Stimulated activated CD4-positive, alpha-beta T cell treated with anti-CD3 and anti-CD28 coated beads, Interleukin-2, amount 100 ng/mL, for 24 hours (primary cell): ENCODE results near the gene VPS25.
"Not testable (repeated sequence)": the region's sequence is repeated elsewhere in the genome, so short reads cannot be mapped to it uniquely, and the experiment has no call there.

Experiments used
- DNase-seq, 2 donors: peaks; one replicate each; pipeline ENCODE4 v3.0.0-alpha.2; 2020

VPS25 gene

GRCh38 chr17:42769964-42770363, 3.3 kb upstream of the VPS25 start:
- not testable (repeated sequence) for DNase-seq

- DNase-seq, result no peak
Observed at GRCh38 chr17:42772945-42773289, 332 bp upstream of the VPS25 start.

- no peak for DNase-seq
Observed at GRCh38 chr17:42774066-42774745, 957 bp downstream of the VPS25 start.

DNA sequence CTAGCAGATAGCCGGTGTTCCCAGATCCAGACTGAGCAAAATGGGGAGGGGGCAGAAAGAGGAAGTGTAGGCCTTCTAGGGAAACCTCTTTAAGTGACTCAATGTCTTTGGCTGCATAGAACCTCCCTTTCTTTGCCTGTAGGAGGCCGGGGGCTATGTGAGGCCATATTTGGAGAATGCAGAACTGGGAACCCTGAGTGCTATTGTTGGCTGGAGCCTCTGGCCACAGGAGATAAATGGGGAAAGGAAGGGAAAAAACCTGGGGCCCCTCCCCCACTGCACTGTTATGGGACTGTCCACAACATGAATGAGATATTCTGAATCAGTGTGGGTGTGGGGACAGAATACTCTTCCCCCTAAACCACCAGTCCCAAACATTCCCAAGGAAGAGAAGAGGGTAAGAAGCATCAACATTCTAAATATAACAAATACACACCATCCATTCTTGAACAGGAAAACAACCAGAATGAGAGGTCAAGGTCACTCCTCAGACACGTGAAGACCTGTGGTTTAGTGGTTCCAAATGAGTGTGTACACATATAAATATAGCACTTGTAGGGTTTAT, 2.4 kb downstream of the VPS25 start:
- DNase-seq, result no peak

DNA sequence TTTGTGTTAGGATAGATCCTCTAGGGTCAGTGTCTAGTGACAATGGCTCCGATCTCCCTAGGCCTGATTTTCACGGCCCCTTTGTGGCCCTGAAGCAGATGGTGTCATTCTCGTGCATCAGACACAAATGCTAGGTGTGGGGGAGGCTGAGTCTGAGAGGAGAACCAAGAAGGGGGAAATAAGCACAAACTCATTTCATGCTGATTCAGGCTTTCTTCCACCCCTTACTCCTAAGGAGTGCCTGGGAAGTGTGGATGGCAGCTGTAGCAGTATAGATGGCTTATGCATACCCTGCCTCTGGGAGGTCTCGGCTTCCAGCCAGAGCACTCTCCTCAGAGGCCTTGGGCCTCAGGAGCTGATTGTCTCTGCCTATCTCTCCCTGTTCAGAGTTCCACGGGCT, 5.3 kb downstream of the VPS25 start:
- no peak for DNase-seq

DNA sequence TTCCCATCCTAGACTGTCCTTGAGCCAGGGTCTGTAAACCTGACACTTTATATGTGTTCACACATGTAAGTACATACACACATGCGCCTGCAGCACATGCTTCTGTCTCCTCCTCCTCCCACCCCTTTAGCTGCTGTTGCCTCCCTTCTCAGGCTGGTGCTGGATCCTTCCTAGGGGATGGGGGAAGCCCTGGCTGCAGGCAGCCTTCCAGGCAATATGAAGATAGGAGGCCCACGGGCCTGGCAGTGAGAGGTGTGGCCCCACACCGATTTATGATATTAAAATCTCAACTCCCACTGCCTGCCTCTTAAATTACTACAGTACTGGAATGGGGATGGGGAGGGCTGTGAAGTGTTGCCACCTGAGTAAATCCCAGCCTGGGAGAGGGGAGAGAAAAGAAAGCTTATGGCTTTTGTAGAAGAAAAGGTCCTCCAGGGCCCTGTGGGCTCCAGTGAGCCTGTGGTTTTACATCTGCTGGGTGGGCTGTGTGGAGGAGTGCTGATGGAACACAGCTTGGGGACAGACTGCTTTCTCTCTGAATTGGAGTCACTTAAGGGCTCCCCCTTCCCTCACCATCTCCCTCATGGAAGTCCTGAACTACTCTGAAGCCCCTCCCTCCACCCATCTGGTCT, 6.2 kb downstream of the VPS25 start:
- no peak for DNase-seq

DNA sequence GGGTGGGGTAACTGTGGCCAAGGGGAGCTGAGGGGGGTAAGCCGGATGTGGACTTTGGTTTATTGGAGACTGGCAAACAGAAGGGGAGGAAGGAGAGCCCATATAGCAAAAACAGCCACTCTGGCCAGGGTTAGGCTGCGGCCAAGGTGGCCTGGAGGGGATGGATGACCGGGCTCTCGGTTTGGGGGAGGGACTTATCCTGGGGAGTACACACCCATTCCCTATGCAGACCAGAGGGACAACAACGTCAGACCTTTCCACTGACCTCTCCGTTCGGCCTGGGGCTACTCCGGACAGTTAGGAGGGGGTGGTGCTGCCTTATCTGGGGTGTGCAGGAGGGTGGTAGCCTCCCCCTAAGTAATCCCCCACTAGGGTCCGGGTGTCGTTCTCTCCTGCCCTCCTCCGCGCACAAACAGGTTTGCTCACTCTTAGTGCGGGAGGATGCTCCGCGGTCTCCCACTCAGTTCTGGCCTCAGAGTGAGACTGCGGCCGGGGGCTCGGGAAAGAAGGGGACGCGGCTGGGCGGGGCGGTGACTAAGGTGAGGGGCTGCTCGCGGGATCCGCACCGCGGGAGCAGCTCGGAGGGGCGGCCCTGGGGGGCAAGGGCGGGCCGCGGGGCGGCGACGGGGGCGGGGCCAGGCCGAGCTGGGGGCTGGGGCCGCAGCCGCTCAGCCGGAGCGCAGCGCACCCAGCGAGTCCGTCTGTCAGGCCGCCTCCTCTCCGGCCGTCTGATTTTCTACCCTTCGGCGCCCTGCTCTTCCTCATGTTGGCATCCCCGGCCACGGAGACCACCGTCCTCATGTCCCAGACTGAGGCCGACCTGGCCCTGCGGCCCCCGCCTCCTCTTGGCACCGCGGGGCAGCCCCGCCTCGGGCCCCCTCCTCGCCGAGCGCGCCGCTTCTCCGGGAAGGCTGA, 6.9 kb downstream of the VPS25 start, which contains the start of gene WNK4:
WNK4 (plus strand) TSS at position 675 of the 915 bp plus-strand sequence; CDS start at position 764, 89 bp downstream.
- DNase-seq, result no peak

DNA sequence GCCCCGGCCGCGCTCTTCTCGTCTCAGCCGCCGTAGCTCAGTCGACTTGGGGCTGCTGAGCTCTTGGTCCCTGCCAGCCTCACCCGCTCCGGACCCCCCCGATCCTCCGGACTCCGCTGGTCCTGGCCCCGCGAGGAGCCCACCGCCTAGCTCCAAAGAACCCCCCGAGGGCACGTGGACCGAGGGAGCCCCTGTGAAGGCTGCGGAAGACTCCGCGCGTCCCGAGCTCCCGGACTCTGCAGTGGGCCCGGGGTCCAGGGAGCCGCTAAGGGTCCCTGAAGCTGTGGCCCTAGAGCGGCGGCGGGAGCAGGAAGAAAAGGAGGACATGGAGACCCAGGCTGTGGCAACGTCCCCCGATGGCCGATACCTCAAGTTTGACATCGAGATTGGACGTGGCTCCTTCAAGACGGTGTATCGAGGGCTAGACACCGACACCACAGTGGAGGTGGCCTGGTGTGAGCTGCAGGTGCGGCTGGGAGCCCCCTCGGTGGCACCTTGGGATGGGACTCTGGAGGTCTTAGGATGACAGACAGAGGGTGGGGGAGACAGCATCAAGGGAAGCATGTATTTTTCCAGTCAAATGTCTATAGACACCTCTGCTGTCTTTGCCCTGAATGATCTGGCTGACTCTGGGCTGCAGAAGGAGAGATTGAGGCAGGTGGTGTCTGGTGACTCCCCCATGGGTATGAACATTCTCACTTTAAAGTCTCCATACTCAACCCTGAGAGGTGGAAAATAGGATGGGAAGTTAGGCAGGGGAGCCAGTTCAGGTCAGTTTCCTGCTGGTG, 7.8 kb downstream of the VPS25 start:
- DNase-seq, result no peak

GRCh38 chr17:42781639-42782165, 8.5 kb downstream of the VPS25 start:
- no peak for DNase-seq

GRCh38 chr17:42782166-42783061, 9.2 kb downstream of the VPS25 start:
- no peak for DNase-seq

- no peak for DNase-seq
Observed at GRCh38 chr17:42783062-42783790, 10.0 kb downstream of the VPS25 start.

DNA sequence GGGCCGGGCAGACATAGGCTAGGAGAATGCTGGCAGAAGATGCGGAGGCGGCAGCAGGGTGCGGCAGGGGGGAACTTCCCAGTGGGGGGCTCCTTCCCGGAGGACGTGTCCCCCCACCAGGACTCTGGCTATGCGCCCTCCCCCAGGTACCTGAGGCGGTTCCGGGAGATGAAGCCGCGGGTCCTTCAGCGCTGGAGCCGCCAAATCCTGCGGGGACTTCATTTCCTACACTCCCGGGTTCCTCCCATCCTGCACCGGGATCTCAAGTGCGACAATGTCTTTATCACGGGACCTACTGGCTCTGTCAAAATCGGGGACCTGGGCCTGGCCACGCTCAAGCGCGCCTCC, 10.5 kb downstream of the VPS25 start:
- no peak for DNase-seq

DNA sequence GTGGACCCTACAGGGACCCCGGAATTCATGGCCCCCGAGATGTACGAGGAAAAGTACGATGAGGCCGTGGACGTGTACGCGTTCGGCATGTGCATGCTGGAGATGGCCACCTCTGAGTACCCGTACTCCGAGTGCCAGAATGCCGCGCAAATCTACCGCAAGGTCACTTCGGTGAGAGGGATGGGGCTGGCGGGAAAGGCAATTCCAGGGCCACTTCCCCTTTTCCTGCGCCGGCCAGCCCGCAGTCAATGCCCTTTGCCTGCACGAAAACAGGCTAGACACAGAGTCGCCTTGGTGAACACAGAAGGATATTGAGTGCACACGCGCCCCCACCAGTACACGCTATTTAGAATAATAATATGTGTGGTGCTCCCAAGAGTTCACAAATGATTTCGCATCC, 11.2 kb downstream of the VPS25 start:
- DNase-seq, result no peak

- no peak for DNase-seq
Observed at GRCh38 chr17:42784811-42785592, 11.8 kb downstream of the VPS25 start.

GRCh38 chr17:42787266-42787665, 14.0 kb downstream of the VPS25 start:
- no peak for DNase-seq

- no peak for DNase-seq
Observed at GRCh38 chr17:42791948-42792347, 18.7 kb downstream of the VPS25 start.

- DNase-seq, result no peak
Observed at GRCh38 chr17:42792545-42792944, 19.3 kb downstream of the VPS25 start.

GRCh38 chr17:42795061-42795460, 21.8 kb downstream of the VPS25 start:
- no peak for DNase-seq

DNA sequence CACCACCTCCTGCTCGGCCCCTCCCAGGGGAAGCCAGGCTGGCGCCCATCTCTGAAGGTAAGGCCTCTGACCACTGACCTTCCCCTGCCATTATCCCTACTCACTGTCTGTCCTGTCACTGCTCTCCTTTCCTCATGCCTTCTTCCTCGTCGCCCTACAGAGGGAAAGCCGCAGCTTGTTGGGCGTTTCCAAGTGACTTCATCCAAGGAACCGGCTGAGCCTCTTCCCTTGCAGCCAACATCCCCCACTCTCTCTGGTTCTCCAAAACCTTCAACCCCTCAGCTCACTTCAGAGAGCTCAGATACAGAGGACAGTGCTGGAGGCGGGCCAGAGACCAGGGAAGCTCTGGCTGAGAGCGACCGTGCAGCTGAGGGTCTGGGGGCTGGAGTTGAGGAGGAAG, 22.2 kb downstream of the VPS25 start:
- DNase-seq, result no peak
